Esophagus squamous epithelium (tissue), 5 donors: Measurements from ENCODE around the gene ADAMTS2. TPM values are rescaled to one million over a fixed set of nuclear protein-coding genes. Genes with fewer than 3 reads are reported as not detected.

Experiments used
- DNase-seq: peaks from one replicate; lab custom pipeline; 2025; lab: John Stamatoyannopoulos, UW
- H3K27ac ChIP-seq, 4 donors: fragments of 200-600 bp; sonication (generic); one replicate each; pipeline ENCODE4 v1.5.1; 2016 to 2019; ENCODE audit warnings: mild to moderate bottlenecking in 1 of 4
- H3K27me3 ChIP-seq, 4 donors: fragments of 200-600 bp; sonication (generic); 1 replicate in 3 of 4; 2 replicates in 1 of 4; pipeline versions ENCODE4 v1.5.1 to v1.6.0; 2017 to 2021; ENCODE audit warnings: antibody characterized with exemption in 1 of 4
- H3K36me3 ChIP-seq, 3 donors: fragments of 200-600 bp; sonication (generic); one replicate each; pipeline ENCODE4 v1.5.1; 2016 to 2019
- H3K4me1 ChIP-seq, 3 donors: fragments of 200-600 bp; sonication (generic); one replicate each; pipeline ENCODE4 v1.5.1; 2017 to 2019
- H3K4me3 ChIP-seq, 4 donors: fragments of 200-600 bp; sonication (generic); 1 replicate in 3 of 4; 2 replicates in 1 of 4; pipeline ENCODE4 v1.5.1; 2016 to 2019; ENCODE audit warnings: mild to moderate bottlenecking in 2 of 4, moderate library complexity in 1 of 4
- H3K9me3 ChIP-seq, 3 donors: fragments of 200-600 bp; sonication (generic); one replicate each; pipeline ENCODE4 v1.5.1; 2016 to 2019
- POLR2A ChIP-seq, 4 donors: fragments of 450-650 bp; IDR thresholded peaks; one replicate each; pipeline ENCODE4 v1.6.1; 2017; ENCODE audit warnings: antibody characterized with exemption in 4 of 4, mild to moderate bottlenecking in 4 of 4, moderate library complexity in 3 of 4
- WGBS, 2 donors: methylation state at CpG; one replicate each; pipeline ENCODE4 v1.1.5; 2018; 5-methylcytosine and 5-hydroxymethylcytosine counted together
- intact Hi-C: fragments of 100-400 bp; cut with DNase I; formaldehyde crosslinking; loops from one replicate; pipeline ENCODE4 v1.15.0; 2022
- total RNA-seq, 4 donors: library from RNA; depleted of rRNA; stranded (reverse); fragments of >200 nt; gene quantifications; one replicate each; pipeline ENCODE4 v1.1.0, GENCODE V29; 2016
- TF ChIP-seq, protein P1 (sequence below), 6 experiments: fragments of 450-650 bp in 4 of 6; fragments of 200-600 bp in 2 of 6; sonication (generic) in 2 of 6; IDR thresholded peaks; one replicate each; pipeline ENCODE4 v1.5.1; 2016 to 2019; ENCODE audit warnings: antibody characterized with exemption in 6 of 6, mild to moderate bottlenecking in 4 of 6, moderate library complexity in 4 of 6
- donor health status: DM: yes; HTN: yes; CAD: no.

Gene ADAMTS2
- total RNA-seq, 4 donors from 2014 or later, result 1.3 to 10.3 (median 5.2) TPM

GRCh38 chr5:179375236-179375685 is 30.0 kb upstream of the ADAMTS2 start:
- Histone ChIP-seq H3K4me1 (peaks cover 0 to 14% (median 0%) of the 10 kb centered on the region in 3 donors), H3K9me3 (no peaks in the 10 kb centered on the region), H3K36me3 (no peaks in the 10 kb centered on the region), H3K27me3 (peaks cover 0 to 3% (median 0%) of the 10 kb centered on the region in 4 donors), H3K4me3 (no peak overlapping the region), H3K27ac (no peak overlapping the region)
- 78 to 100% methylated on average over 1 to 3 of the region's 3 CpGs for WGBS, 2 donors
- intact Hi-C loops, result no loop called here
- TF ChIP-seq, protein P1, sequence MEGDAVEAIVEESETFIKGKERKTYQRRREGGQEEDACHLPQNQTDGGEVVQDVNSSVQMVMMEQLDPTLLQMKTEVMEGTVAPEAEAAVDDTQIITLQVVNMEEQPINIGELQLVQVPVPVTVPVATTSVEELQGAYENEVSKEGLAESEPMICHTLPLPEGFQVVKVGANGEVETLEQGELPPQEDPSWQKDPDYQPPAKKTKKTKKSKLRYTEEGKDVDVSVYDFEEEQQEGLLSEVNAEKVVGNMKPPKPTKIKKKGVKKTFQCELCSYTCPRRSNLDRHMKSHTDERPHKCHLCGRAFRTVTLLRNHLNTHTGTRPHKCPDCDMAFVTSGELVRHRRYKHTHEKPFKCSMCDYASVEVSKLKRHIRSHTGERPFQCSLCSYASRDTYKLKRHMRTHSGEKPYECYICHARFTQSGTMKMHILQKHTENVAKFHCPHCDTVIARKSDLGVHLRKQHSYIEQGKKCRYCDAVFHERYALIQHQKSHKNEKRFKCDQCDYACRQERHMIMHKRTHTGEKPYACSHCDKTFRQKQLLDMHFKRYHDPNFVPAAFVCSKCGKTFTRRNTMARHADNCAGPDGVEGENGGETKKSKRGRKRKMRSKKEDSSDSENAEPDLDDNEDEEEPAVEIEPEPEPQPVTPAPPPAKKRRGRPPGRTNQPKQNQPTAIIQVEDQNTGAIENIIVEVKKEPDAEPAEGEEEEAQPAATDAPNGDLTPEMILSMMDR (IDR thresholded peaks at IDR 0.05), result no peak
- no peak for TF ChIP-seq POLR2A (IDR thresholded peaks at IDR 0.05)
- no peak for DNase-seq

DNA sequence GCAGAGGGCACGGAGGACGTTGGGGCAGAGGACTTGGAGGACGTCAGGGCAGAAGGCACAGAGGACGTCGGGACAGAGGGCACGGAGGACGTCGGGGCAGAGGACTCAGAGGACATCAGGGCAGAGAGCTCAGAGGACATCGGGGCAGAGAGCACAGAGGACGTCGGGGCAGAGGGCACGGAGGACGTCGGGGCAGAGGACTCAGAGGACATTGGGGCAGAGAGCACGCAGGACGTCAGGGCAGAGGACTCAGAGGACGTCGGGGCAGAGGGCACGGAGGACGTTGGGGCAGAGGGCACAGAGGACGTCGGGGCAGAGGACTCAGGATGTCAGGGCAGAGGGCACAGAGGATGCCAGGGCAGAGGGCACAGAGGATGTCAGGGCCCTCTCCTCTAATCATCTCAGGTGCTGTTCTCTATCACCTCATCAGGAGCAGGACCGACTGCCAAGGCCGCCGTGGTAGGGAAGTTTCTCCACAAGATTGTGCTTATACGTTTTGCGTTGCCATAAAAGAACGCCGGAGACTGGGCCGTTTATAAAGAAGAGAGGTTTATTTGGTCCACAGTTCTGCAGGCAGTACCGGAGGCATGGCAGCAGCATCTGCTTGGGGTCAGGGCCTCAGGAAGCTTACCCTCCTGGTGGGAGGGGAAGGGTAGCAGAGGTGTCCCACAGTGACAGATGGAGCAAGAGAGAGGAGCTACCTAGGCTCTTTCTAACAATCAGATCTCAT is 29.4 kb upstream of the ADAMTS2 start:
- H3K9me3 ChIP-seq, result no peaks in the 10 kb centered on the region
- H3K4me1 ChIP-seq, result peaks cover 0 to 14% (median 0%) of the 10 kb centered on the region in 3 donors
- TF ChIP-seq POLR2A (IDR thresholded peaks at IDR 0.05), result no peak
- TF ChIP-seq, protein P1 (IDR thresholded peaks at IDR 0.05), result no peak
- H3K27ac ChIP-seq, result no peak overlapping the region
- H3K4me3 ChIP-seq, result no peak overlapping the region
- intact Hi-C loops, result no loop called here
- H3K27me3 ChIP-seq, result peaks cover 0 to 3% (median 0%) of the 10 kb centered on the region in 4 donors
- H3K36me3 ChIP-seq, result no peaks in the 10 kb centered on the region
- WGBS, 2 donors, result 86 to 89% methylated on average over 30 to 31 of the region's 31 CpGs
- DNase-seq, result no peak

GRCh38 chr5:179373961-179374505 is 28.8 kb upstream of the ADAMTS2 start:
- 78 to 86% methylated on average over 9 to 12 of the region's 20 CpGs for WGBS, 2 donors

GRCh38 chr5:179373101-179373934 is 28.1 kb upstream of the ADAMTS2 start:
- DNase-seq, result no peak
- 100% methylated on average over 2 of the region's 26 CpGs; no CpG with 5 or more reads in 1 of the 2 donors for WGBS, 2 donors
- intact Hi-C loops, result no loop called here
- Histone ChIP-seq H3K36me3 (no peaks in the 10 kb centered on the region), H3K27me3 (peaks cover 0 to 3% (median 0%) of the 10 kb centered on the region in 4 donors), H3K4me1 (peaks cover 0 to 14% (median 0%) of the 10 kb centered on the region in 3 donors), H3K27ac (no peak overlapping the region), H3K9me3 (no peaks in the 10 kb centered on the region), H3K4me3 (no peak overlapping the region)
- TF ChIP-seq, protein P1 (IDR thresholded peaks at IDR 0.05), result no peak
- no peak for TF ChIP-seq POLR2A (IDR thresholded peaks at IDR 0.05)

More at GRCh38 chr5:179373961-179374505, 28.8 kb upstream of the ADAMTS2 start:
- H3K4me1 ChIP-seq, result peaks cover 0 to 14% (median 0%) of the 10 kb centered on the region in 3 donors
- no peaks in the 10 kb centered on the region for H3K9me3 ChIP-seq
- peaks cover 0 to 3% (median 0%) of the 10 kb centered on the region in 4 donors for H3K27me3 ChIP-seq
- DNase-seq, result no peak
- no peaks in the 10 kb centered on the region for H3K36me3 ChIP-seq
- intact Hi-C loops, result no loop called here
- TF ChIP-seq, protein P1 (IDR thresholded peaks at IDR 0.05), result no peak
- TF ChIP-seq POLR2A (IDR thresholded peaks at IDR 0.05), result no peak
- H3K4me3 ChIP-seq, result no peak overlapping the region
- H3K27ac ChIP-seq, result no peak overlapping the region
